K562 (cell line): ENCODE results near the gene DLGAP1. TPM values are rescaled to one million over a fixed set of nuclear protein-coding genes. Genes with fewer than 3 reads are reported as not detected.

Experiments used
- ARID4B ChIP-seq: sonication (generic); formaldehyde crosslinking; IDR thresholded peaks from 2 replicates; pipeline ENCODE4 v1.8.0; 2022; ENCODE audit warnings: mild to moderate bottlenecking, missing genetic modification reagents
- ATF4 ChIP-seq: fragments of 450-650 bp; formaldehyde crosslinking; IDR thresholded peaks from 2 replicates; pipeline ENCODE4 v1.4.0; 2022; ENCODE audit warnings: mild to moderate bottlenecking, moderate library complexity
- CBX5 ChIP-seq: IDR thresholded peaks from 2 replicates; pipeline ENCODE4 v1.6.1; 2014; ENCODE audit warnings: low read depth, borderline replicate concordance
- DACH1 ChIP-seq: fragments of 450-650 bp; IDR thresholded peaks from 2 replicates; pipeline ENCODE4 v1.6.1; 2018; ENCODE audit not compliant: partially characterized antibody
- GTF2F1 ChIP-seq: IDR thresholded peaks from 2 replicates; pipeline ENCODE4 v1.6.1; 2011; ENCODE audit warnings: low read depth, low read length, improper control_type of control experiment
- HNRNPLL ChIP-seq: fragments of 200-400 bp; formaldehyde crosslinking; IDR thresholded peaks from 2 replicates; pipeline ENCODE4 v1.6.1; 2017; ENCODE audit warnings: low read length, low read depth, mild to moderate bottlenecking; ENCODE audit not compliant: poor library complexity, severe bottlenecking
- KDM5B ChIP-seq: fragments of 200-600 bp; sonication (generic); IDR thresholded peaks from 2 replicates; pipeline ENCODE4 v1.6.1; 2012; ENCODE audit warnings: low read depth, mild to moderate bottlenecking, moderate library complexity, low read length, control low read depth, inconsistent platforms; ENCODE audit not compliant: insufficient replicate concordance
- POLR2AphosphoS2 ChIP-seq: IDR thresholded peaks from 2 replicates; pipeline ENCODE4 v1.6.1; 2012; ENCODE audit warnings: low read length, improper control_type of control experiment
- SMC3 ChIP-seq: conservative IDR thresholded peaks from 2 replicates; pipeline ENCODE4 v1.6.1; 2011; ENCODE audit warnings: low read depth, low read length, improper control_type of control experiment; ENCODE audit not compliant: insufficient read depth
- TARDBP ChIP-seq: fragments of 450-650 bp; IDR thresholded peaks from 2 replicates; pipeline ENCODE4 v1.6.1; 2016
- ZNF134 ChIP-seq: fragments of 250-450 bp; sonication (Bioruptor Pico); conservative IDR thresholded peaks from 2 replicates; pipeline ENCODE4 v1.4.0; 2020
- ZNF263 ChIP-seq: sonication (generic); formaldehyde crosslinking; IDR thresholded peaks from 2 replicates; pipeline ENCODE4 v1.8.0; 2022; ENCODE audit warnings: mild to moderate bottlenecking, missing genetic modification reagents, borderline replicate concordance
- ZNF41 ChIP-seq: fragments of 250-450 bp; sonication (Bioruptor Pico); conservative IDR thresholded peaks from 2 replicates; pipeline ENCODE4 v1.4.0; 2020; ENCODE audit warnings: mild to moderate bottlenecking
- ZNF639 ChIP-seq, 2 experiments: fragments of 200-800 bp in 1 of 2; sonication (Bioruptor generic) in 1 of 2; sonication (generic) in 1 of 2; formaldehyde crosslinking in 1 of 2; IDR thresholded peaks in 1 of 2; conservative IDR thresholded peaks in 1 of 2; 2 replicates each; pipeline versions ENCODE4 v1.5.0 to v1.6.1; 2016 to 2020; ENCODE audit warnings: missing compliant biosample characterization in 1 of 2, missing genetic modification characterization in 1 of 2, missing genetic modification reagents in 1 of 2
- ZSCAN29 ChIP-seq: fragments of 450-650 bp; IDR thresholded peaks from 2 replicates; pipeline ENCODE4 v1.6.1; 2017
- polyA plus RNA-seq, 8 experiments: library from polyadenylated mRNA; depleted of rRNA in 4 of 8; stranded (reverse) in 5 of 8; unstranded in 3 of 8; fragments of >200 nt; fragmentation: Nextera tagmentation in 2 of 8; fragmentation: Illumina TruSeq in 1 of 8; extraction: Ambion mirVana in 2 of 8; extraction: Trizol in 1 of 8; gene quantifications; 2 replicates each; pipeline versions ENCODE4 v1.2.1 to v1.2.3, GENCODE V29; 2011 to 2014; ENCODE audit warnings: inconsistent platforms in 1 of 8, missing spikeins in 1 of 8
- total RNA-seq, 7 experiments: library from RNA; depleted of rRNA in 6 of 7; stranded (reverse); fragments of >200 nt in 6 of 7; fragmentation: Illumina TruSeq in 2 of 7; extraction: Trizol in 2 of 7; gene quantifications; 2 replicates each; pipeline versions ENCODE4 v1.2.1 to v1.2.3, GENCODE V29; 2011 to 2021; ENCODE audit warnings: low replicate concordance in 1 of 7

DLGAP1 gene
- total and polyA plus RNA-seq, 9 of the 15 experiments (the other 6 are each of a cell fraction or from before 2014, with no cell fraction given): 0.04 to 0.22 (median 0.08) TPM

GRCh38 chr18:3623769-3624545 is 831.1 kb downstream of the DLGAP1 start (continued):
- TF ChIP-seq ZSCAN29: peak; percentile 25; the same call in 1 of the 2 replicates
- peak; percentile 87 for TF ChIP-seq ATF4
- TF ChIP-seq HNRNPLL: peak; percentile 63
- peak; percentile 84 for TF ChIP-seq ZNF41 (CRISPR knock-in tag)
- no peak for TF ChIP-seq DACH1
- no peak; the same call in none of the 2 replicates for TF ChIP-seq ZNF134 (CRISPR knock-in tag)
- TF ChIP-seq ARID4B (CRISPR knock-in tag): peak; percentile 3; the same call in 1 of the 2 replicates
- TF ChIP-seq ZNF263 (CRISPR knock-in tag): no peak
- TF ChIP-seq ZNF639 (CRISPR knock-in tag; conservative IDR thresholded peaks at IDR 0.05 in 1 of 2, IDR thresholded peaks at IDR 0.05 in 1 of 2): peak in 1 of 2 experiments; percentile 91; a peak in 2 of 4 replicates
- TF ChIP-seq POLR2AphosphoS2: 0 out of 2 replicates have a peak, but pooled peaks have one; percentile 40
- 0 out of 2 replicates have a peak, but pooled peaks have one; percentile 2 for TF ChIP-seq SMC3
- peak; percentile 75; the same call in 1 of the 2 replicates for TF ChIP-seq GTF2F1
- TF ChIP-seq TARDBP: no peak
- TF ChIP-seq CBX5: no peak
- TF ChIP-seq KDM5B: peak; percentile 76
